CD4-positive, CD25-positive, alpha-beta regulatory T cell (primary cell): ENCODE measurements around the gene SERPING1. TPM values are rescaled to one million over a fixed set of nuclear protein-coding genes. Genes with fewer than 3 reads are reported as not detected.

ENCODE experiments used
- ATAC-seq, 2 donors: fragments of 150-1000 bp; cut with Tn5 transposase; one replicate each; pipeline ENCODE4 v1.10.0; 2021; ENCODE audit warnings: low read depth in 2 of 2, moderate number of reproducible peaks in 2 of 2, moderate library complexity in 1 of 2
- DNase-seq, 3 donors: peaks; one replicate each; pipeline versions ENCODE4 v3.0.0 to v3.0.0-alpha.2; 2012 to 2022; ENCODE audit warnings: mixed read lengths in 1 of 3
- H3K27ac ChIP-seq: one replicate; pipeline ENCODE4 v1.7.0; 2013; ENCODE audit warnings: mild to moderate bottlenecking, low read length; ENCODE audit not compliant: insufficient read depth, poor library complexity, severe bottlenecking
- H3K27me3 ChIP-seq: one replicate; pipeline ENCODE4 v1.7.0; 2013; ENCODE audit warnings: low read length; ENCODE audit not compliant: control insufficient read depth, insufficient read depth
- H3K36me3 ChIP-seq: one replicate; pipeline ENCODE4 v1.7.0; 2013; ENCODE audit warnings: mild to moderate bottlenecking, low read length, moderate library complexity; ENCODE audit not compliant: control insufficient read depth, insufficient read depth
- H3K4me1 ChIP-seq: 2 replicates; pipeline ENCODE4 v1.7.0; 2013; ENCODE audit warnings: mild to moderate bottlenecking, low read length; ENCODE audit not compliant: insufficient read depth, control insufficient read depth, poor library complexity, severe bottlenecking
- H3K4me3 ChIP-seq: one replicate; pipeline ENCODE4 v1.7.0; 2013; ENCODE audit warnings: low read depth, mild to moderate bottlenecking, low read length, moderate library complexity
- H3K9me3 ChIP-seq, 2 experiments: 1 replicate in 1 of 2; 2 replicates in 1 of 2; pipeline ENCODE4 v1.7.0; 2013; ENCODE audit warnings: low read length in 2 of 2, mild to moderate bottlenecking in 1 of 2, moderate library complexity in 1 of 2; ENCODE audit not compliant: control insufficient read depth in 2 of 2
- H3K27ac Mint-ChIP-seq, 3 donors: one replicate each; pipeline ENCODE4 v1.8.0; 2020 to 2022; ENCODE audit warnings: mild to moderate bottlenecking in 3 of 3, mixed read lengths in 3 of 3, moderate library complexity in 2 of 3
- H3K27me3 Mint-ChIP-seq: one replicate; pipeline ENCODE4 v1.8.0; 2022; ENCODE audit warnings: mild to moderate bottlenecking, mixed read lengths
- H3K36me3 Mint-ChIP-seq: one replicate; pipeline ENCODE4 v1.8.0; 2020; ENCODE audit warnings: mixed read lengths
- H3K4me1 Mint-ChIP-seq, 4 donors: one replicate each; pipeline ENCODE4 v1.8.0; 2020 to 2022; ENCODE audit warnings: mixed read lengths in 4 of 4, mild to moderate bottlenecking in 1 of 4
- H3K4me3 Mint-ChIP-seq, 4 donors: one replicate each; pipeline ENCODE4 v1.8.0; 2020 to 2022; ENCODE audit warnings: mild to moderate bottlenecking in 4 of 4, mixed read lengths in 4 of 4, moderate library complexity in 3 of 4
- H3K9me3 Mint-ChIP-seq, 7 donors: one replicate each; pipeline ENCODE4 v1.8.0; 2020 to 2022; ENCODE audit warnings: mixed read lengths in 7 of 7, mild to moderate bottlenecking in 3 of 7, moderate library complexity in 2 of 7
- polyA plus RNA-seq, 4 donors: library from polyadenylated mRNA; unstranded; fragments of 300-500 nt; fragmentation: Illumina TruSeq; gene quantifications; one replicate each; pipeline ENCODE4 v1.2.3, GENCODE V29; 2021
- total RNA-seq: library from RNA; stranded (reverse); gene quantifications from one replicate; pipeline ENCODE4 v1.2.3, GENCODE V29; 2022

The SERPING1 gene
- total and polyA plus RNA-seq, 5 donors from 2014 or later, result 1.1 TPM; not detected in 4

- H3K27ac ChIP-seq, result no peak overlapping the region
- no peak for DNase-seq
- no peaks in the 10 kb centered on the region for H3K36me3 Mint-ChIP-seq
- H3K27me3 ChIP-seq, result peaks cover 3% of the 10 kb centered on the region
- H3K27me3 Mint-ChIP-seq, result peaks cover 60% of the 10 kb centered on the region
- H3K4me3 Mint-ChIP-seq, result no peak overlapping the region
- no peaks in the 10 kb centered on the region for H3K9me3 ChIP-seq
- H3K4me1 Mint-ChIP-seq, result peaks cover 0 to 7% (median 3%) of the 10 kb centered on the region in 4 donors
- H3K4me3 ChIP-seq, result no peak overlapping the region
- peaks cover 7% of the 10 kb centered on the region for H3K4me1 ChIP-seq
- ATAC-seq, result no peak
- no peaks in the 10 kb centered on the region for H3K36me3 ChIP-seq
- no peak overlapping the region for H3K27ac Mint-ChIP-seq
- H3K9me3 Mint-ChIP-seq, result peaks cover 0 to 3% (median 0%) of the 10 kb centered on the region in 7 donors
These were observed 36.0 kb downstream of the SERPING1 start for GRCh38 chr11:57633394-57634070.

- Histone ChIP-seq H3K4me3 (no peak overlapping the region), H3K9me3 (no peaks in the 10 kb centered on the region), H3K27me3 (peaks cover 4% of the 10 kb centered on the region), H3K4me1 (peaks cover 15% of the 10 kb centered on the region), H3K36me3 (no peaks in the 10 kb centered on the region), H3K27ac (no peak overlapping the region)
- no peak for DNase-seq
- Mint-ChIP-seq H3K27ac (no peak overlapping the region), H3K36me3 (no peaks in the 10 kb centered on the region), H3K4me1 (peaks cover 0 to 13% (median 6%) of the 10 kb centered on the region in 4 donors), H3K27me3 (peaks cover 60% of the 10 kb centered on the region), H3K9me3 (peaks cover 0 to 3% (median 0%) of the 10 kb centered on the region in 7 donors), H3K4me3 (no peak overlapping the region)
- ATAC-seq, result no peak
These were observed 36.8 kb downstream of the SERPING1 start for GRCh38 chr11:57634311-57634710.

- ATAC-seq (no peak), DNase-seq (no peak)
- Mint-ChIP-seq H3K4me3 (no peak overlapping the region), H3K9me3 (peaks cover 0 to 2% (median 0%) of the 10 kb centered on the region in 7 donors), H3K36me3 (no peaks in the 10 kb centered on the region), H3K4me1 (peaks cover 0 to 21% (median 6%) of the 10 kb centered on the region in 4 donors), H3K27ac (no peak overlapping the region), H3K27me3 (peaks cover 60% of the 10 kb centered on the region)
- Histone ChIP-seq H3K4me3 (no peak overlapping the region), H3K4me1 (peaks cover 20% of the 10 kb centered on the region), H3K27me3 (peaks cover 4% of the 10 kb centered on the region), H3K9me3 (no peaks in the 10 kb centered on the region), H3K36me3 (no peaks in the 10 kb centered on the region), H3K27ac (no peak overlapping the region)
These were observed 37.8 kb downstream of the SERPING1 start for GRCh38 chr11:57635246-57635645.

GRCh38 chr11:57637626-57638004, 40.1 kb downstream of the SERPING1 start:
- no peak overlapping the region for H3K4me3 ChIP-seq
- Mint-ChIP-seq H3K4me3 (peak overlapping the region; percentile 73 to 94 (median 84)), H3K27me3 (peaks cover 69% of the 10 kb centered on the region), H3K4me1 (peaks cover 0 to 28% (median 6%) of the 10 kb centered on the region in 4 donors), H3K27ac (no peak overlapping the region), H3K36me3 (no peaks in the 10 kb centered on the region), H3K9me3 (peaks cover 0 to 2% (median 0%) of the 10 kb centered on the region in 7 donors)
- DNase-seq (no peak), ATAC-seq (no peak)
- H3K4me1 ChIP-seq, result peaks cover 20% of the 10 kb centered on the region
- peaks cover 4% of the 10 kb centered on the region for H3K27me3 ChIP-seq
- no peak overlapping the region for H3K27ac ChIP-seq
- H3K36me3 ChIP-seq, result no peaks in the 10 kb centered on the region
- H3K9me3 ChIP-seq, result no peaks in the 10 kb centered on the region

GRCh38 chr11:57638005-57638781, 40.7 kb downstream of the SERPING1 start:
- Mint-ChIP-seq H3K36me3 (no peaks in the 10 kb centered on the region), H3K27me3 (peaks cover 72% of the 10 kb centered on the region), H3K4me1 (peaks cover 0 to 28% (median 6%) of the 10 kb centered on the region in 4 donors), H3K4me3 (peak overlapping the region; percentile 76 to 94 (median 86)), H3K9me3 (peaks cover 0 to 2% (median 0%) of the 10 kb centered on the region in 7 donors), H3K27ac (peak overlapping the region in 2 of 3 donors; percentile 32 to 79)
- H3K27me3 ChIP-seq, result peaks cover 4% of the 10 kb centered on the region
- H3K27ac ChIP-seq, result no peak overlapping the region
- no peak for ATAC-seq
- H3K9me3 ChIP-seq, result no peaks in the 10 kb centered on the region
- H3K36me3 ChIP-seq, result no peaks in the 10 kb centered on the region
- no peak for DNase-seq
- H3K4me3 ChIP-seq, result peak overlapping the region; percentile 75
- H3K4me1 ChIP-seq, result peaks cover 20% of the 10 kb centered on the region

GRCh38 chr11:57638811-57639320, 41.4 kb downstream of the SERPING1 start:
- H3K36me3 ChIP-seq, result no peaks in the 10 kb centered on the region
- peaks cover 20% of the 10 kb centered on the region for H3K4me1 ChIP-seq
- Mint-ChIP-seq H3K4me1 (peaks cover 0 to 28% (median 6%) of the 10 kb centered on the region in 4 donors), H3K27me3 (peaks cover 72% of the 10 kb centered on the region), H3K9me3 (peaks cover 0 to 2% (median 0%) of the 10 kb centered on the region in 7 donors), H3K4me3 (peak overlapping the region; percentile 76 to 91 (median 85)), H3K36me3 (no peaks in the 10 kb centered on the region), H3K27ac (peak overlapping the region in 2 of 3 donors; percentile 32 to 79)
- no peaks in the 10 kb centered on the region for H3K9me3 ChIP-seq
- H3K27ac ChIP-seq, result no peak overlapping the region
- peaks cover 4% of the 10 kb centered on the region for H3K27me3 ChIP-seq
- peak in 1 of 3 donors; percentile 19 for DNase-seq
- ATAC-seq, result peak in 1 of 2 donors; percentile 21
- peak overlapping the region; percentile 75 for H3K4me3 ChIP-seq

GRCh38 chr11:57639321-57640067, 42.0 kb downstream of the SERPING1 start:
- DNase-seq, result no peak

More at GRCh38 chr11:57639321-57640067, 42.0 kb downstream of the SERPING1 start:
- Histone ChIP-seq H3K4me1 (peaks cover 20% of the 10 kb centered on the region), H3K4me3 (no peak overlapping the region), H3K9me3 (no peaks in the 10 kb centered on the region), H3K27ac (no peak overlapping the region), H3K36me3 (no peaks in the 10 kb centered on the region), H3K27me3 (peaks cover 4% of the 10 kb centered on the region)
- Mint-ChIP-seq H3K27ac (no peak overlapping the region), H3K27me3 (peaks cover 74% of the 10 kb centered on the region), H3K36me3 (no peaks in the 10 kb centered on the region), H3K4me1 (peaks cover 0 to 28% (median 6%) of the 10 kb centered on the region in 4 donors), H3K4me3 (peak overlapping the region; percentile 76 to 91 (median 85)), H3K9me3 (no peaks in the 10 kb centered on the region)
- peak in 1 of 2 donors; percentile 23 for ATAC-seq
